SKM-1 treated with dmso at 0.1 percent for 144 hours (cell line): ENCODE measurements around the gene TMEM117.
"Not testable (repeated sequence)": the region's sequence is repeated elsewhere in the genome, so short reads cannot be mapped to it uniquely, and the experiment has no call there.

ENCODE experiments used
- DNase-seq: peaks from one replicate; lab custom pipeline; 2025; ENCODE audit not compliant: unreplicated experiment; lab: John Stamatoyannopoulos, UW

The TMEM117 gene

DNA sequence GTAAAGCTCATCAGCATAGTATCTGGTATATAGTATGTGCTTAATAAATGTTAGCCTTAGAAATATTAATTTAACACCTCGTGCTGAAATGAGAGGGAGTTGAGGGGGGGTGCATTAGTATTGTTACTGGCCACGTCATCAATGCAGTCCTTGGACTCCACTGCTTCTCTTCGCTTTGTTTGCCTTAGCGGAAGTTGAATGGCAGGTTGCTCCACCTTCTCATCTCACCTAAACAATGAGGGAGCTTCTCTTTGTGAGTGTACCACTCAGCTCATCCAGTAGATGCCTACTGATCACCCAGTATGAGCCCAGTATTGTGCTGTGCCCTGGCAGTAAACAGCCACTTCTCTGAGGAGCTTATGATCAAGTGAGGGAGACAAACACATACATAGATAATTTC, 4.5 kb downstream of the TMEM117 start:
- DNase-seq = no peak

DNA sequence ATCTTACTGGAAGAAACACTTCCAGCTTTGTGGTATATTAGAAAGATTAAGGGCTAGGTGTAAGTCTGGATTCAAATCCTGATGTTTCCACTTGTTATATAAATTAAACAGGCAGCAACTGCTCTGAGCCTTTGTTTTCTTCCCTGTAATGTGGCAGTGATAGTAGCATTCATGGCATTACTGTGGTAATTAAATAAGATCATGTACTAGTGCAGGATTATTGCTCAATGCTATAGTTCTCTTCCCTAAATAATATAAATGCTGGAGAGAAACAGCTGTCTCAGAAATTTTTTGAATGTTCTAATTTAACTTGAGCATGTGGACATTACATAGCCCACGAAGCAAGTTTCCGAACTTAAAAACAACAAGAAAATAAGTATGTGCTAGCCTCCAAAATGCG, 5.4 kb downstream of the TMEM117 start:
- no peak for DNase-seq

DNA sequence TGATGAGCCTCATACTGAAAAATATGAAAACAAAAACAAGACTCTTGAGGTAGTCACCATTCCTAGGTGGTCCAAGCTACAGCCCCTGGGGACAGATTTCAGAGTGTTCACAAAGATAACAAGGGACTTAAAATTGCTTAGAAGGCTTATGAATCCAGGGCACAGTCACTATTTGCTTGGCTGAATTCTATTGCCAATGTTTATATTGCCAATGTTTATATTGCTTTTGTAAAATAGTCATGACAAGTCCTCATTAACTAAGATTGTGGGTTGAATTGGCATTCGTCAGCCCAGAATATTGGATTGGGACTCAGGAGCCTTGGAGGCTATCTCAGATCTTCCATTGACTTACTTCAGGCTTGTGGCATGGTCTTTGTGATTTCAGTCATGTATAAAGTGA, 6.4 kb downstream of the TMEM117 start:
- no peak for DNase-seq

DNA sequence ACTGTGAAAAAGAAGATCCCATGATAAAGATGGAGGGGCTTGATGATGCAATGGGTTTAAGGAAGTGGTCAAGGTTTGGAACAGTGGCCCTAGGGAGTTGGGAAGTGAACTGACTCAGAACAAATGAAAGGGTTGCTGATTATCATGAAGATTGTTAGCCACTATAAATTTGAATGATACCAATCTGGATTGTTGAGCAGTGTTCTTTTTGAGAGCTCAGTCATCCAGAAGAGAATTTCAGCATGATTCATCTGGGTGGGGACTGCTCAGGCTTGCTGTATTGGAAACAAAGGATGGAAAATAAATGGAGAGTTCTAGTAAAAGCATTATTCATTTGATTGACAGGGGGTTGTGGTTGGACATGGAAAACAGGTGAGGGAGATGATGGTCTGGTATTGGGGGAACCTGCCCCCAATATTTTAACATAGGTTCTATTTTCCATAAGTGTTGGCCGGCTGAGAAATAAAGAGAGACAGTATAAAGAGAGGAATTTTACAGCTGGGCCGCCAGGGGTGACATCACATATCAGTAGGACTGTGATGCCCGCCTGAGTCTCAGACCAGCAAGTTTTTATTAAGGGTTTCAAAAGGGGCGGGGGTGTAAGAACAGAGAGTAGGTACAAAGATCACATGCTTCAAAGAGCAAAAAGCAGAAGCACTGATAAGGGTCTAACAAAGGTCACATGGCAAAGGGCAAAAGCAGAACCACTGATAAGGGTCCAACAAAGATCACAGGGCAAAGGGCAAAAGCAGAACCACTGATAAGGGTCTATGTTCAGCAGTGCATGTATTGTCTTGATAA, 11.7 kb downstream of the TMEM117 start:
- not testable (repeated sequence) for DNase-seq

DNA sequence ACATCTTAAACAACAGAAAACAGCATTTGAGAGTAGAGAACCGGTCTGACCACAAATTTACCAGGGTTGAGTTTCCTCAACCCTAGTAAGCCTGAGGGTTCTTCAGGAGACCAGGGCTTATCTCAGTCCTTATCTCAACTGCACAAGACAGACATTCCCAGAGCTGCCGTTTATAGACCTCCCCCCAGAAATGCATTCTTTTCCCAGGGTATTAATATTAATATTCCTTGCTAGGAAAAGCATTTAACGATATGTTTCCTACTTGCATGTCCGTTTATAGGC, 12.3 kb downstream of the TMEM117 start:
- DNase-seq = no peak

DNA sequence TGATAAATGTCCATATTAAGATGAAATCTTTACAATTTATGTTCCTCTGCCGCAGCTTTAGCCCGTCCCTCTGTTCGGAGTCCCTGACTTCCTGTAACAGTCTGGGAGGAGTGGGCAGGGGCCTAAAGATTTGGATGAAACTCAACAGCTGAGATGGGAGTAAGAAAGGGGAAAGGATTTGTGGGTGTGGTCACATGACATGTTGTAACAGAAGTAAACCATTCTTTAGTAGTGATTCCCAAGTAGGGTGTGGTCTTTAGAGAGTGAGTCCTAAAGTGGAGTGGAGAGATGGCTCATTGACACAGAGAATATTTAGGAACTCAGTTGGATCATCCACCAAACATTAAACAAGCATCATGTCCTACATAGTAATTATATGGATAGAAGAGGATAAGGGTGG, 12.9 kb downstream of the TMEM117 start:
- DNase-seq = no peak

DNA sequence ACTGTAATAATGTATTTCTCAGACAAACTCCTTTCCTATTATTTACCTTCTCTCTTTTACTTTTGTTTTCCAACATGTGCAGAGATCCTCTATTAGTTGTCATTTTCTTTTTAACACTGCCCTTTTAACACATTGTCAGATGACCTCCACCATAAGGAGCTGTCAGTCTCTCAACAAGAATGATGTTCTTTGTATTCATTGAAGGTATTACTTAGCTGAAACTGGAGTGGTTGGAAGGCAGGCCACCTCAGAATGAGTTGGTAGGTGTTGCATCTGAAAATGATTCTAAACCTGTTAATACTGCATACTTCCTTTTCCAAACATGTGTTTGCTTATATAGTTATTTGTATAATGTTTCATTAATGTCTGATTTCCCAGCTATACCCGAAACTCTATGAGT, 16.9 kb downstream of the TMEM117 start:
- no peak for DNase-seq

DNA sequence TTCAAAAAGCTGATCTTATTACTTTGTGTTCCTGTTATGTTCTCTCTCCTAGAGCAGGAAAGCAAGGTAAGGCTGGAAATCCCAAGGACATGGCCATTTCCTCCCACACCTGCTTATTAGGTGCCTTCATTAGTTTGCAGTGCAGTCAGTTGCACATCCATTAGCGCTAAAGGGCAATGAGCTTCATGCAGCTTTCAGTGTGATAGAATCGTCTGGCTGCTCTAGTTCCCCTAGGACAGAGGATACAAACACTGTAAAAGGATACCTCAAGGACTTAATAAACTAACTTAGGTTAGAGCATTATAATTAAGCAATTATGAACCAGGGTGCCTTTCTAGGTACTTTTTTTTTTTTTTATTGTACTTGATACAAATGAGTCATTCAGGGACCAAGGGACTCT, 21.1 kb downstream of the TMEM117 start:
- no peak for DNase-seq

DNA sequence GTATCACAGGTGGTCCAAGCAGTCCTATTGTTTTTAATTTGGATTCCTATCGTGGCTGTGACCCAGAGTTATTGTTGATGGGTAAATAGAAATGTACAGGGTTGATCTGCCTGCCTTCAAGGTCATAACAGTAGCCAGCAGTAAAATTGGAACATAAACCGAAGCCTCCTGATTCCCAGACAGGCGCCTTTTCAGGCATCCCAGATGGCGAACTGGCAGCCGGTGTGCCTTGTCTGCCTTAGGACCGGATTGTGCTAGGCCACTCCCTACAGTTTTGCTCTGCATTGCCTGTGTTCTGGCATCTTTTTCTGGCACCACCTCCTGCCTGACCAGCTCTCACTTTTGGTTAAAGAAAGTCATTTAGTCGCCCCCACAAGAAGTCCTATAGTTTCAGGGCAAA, 22.2 kb downstream of the TMEM117 start:
- no peak for DNase-seq

DNA sequence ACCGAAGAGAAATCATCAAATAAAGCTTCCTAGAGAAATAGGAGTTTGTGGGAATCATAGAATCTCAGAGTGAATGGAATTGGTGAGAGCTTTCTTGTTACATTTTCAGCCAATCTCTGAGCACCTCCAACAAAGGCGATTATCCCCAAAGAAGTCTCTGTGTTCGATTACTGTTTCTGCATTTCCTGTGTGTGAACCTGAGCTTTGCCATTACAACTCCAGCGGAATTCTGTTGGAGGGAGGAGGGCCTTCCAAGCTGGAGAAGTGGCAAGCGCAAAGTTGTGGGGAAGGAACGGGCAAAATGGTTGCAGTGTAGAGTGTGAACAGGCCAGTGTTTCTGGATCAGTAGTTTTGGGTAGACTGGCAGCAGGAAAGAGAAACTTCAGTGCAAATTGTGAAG, 23.1 kb downstream of the TMEM117 start:
- DNase-seq = no peak

DNA sequence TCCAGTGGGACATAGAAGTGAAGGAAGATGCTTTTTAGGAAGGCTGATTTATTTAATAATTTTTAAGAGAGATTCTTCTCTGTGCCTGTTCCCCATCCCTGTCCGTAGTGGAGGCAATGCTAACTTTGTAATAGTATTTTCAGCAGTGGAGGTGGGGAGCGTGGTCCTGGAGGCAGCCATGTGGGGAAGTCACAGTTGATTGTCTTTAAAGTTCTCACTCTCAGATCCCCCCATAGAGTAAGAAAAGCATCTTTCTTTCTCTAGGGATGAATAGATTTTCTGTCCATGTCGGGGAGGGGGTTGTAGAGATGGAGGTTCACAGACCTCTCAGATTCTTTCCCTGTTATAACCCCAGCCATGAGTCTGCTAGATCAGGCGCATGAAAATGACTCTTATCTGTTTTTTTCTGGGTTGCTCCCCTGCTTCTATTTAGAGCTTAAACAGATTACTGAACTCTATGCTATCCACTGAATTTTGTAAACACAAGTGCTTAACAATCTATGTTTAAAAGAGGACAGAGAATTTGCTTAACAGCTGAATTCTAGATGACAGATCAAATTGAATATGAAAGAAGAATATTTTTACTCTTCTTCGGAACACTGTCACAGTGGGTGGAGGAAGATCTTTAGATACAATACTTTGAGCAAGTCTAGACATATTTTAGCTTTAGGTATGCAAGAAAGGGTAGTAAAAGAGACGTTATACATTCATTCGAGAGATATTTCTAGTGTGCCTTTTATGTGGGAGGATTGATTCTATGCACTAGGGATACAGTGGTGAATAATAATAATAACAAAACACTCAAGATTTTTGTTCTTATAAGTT, 25.3 kb downstream of the TMEM117 start:
- DNase-seq = no peak

DNA sequence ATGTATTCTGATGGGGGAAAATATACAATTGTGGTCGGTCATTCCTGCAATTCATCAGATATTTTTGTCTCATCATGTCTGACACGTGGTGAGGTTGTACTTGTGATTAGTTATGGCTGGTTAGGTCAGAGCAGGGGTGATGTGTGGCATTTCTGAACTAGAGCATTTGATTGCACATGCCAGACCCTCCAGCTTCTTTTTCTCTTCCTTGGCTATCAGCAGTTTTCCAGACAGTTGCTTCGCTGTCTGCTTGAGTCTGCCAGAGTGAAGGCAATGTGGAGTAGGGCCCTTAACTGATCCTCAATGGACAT, 25.9 kb downstream of the TMEM117 start:
- DNase-seq = no peak

DNA sequence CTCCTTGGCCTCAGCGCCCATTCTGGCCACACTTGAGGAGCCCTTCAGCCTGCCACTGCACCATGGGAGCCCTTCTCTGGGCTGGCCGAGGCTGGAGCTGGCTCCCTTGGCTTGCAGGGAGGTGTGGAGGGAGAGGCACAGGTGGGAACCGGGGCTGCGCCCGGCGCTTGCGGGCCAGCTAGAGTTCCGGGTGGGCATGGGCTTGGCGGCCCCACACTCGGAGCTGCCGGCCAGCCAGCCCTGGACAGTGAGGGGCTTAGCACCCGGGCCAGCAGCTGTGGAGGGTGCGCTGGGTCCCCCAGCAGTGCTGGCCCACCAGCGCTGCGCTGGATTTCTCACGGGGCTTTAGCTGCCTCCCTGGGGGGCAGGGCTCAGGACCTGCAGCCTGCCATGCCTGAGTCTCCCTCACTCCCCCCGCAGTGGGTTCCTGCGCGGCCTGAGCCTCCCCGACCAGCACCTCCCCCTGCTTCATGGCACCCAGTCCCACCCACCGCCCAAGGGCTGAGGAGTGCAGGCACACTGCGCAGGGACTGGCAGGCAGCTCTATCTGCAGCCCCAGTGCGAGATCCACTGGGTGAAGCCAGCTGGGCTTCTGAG, 28.0 kb downstream of the TMEM117 start:
- no peak for DNase-seq

DNA sequence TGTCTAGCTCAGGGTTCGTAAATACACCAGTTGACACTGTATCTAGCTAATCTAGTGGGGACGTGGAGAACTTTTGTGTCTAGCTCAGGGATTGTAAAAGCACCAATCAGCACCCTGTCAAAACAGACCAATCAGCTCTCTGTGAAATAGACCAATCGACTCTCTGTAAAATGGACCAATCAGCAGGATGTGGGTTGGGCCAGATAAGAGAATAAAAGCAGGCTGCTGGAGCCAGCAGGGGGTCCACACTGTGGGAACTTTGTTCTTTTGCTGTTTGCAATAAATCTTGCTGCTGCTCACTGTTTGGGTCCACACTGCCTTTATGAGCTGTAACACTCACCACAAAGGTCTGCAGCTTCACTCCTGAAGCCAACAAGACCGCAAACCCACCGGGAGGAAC, 28.7 kb downstream of the TMEM117 start:
- not testable (repeated sequence) for DNase-seq

DNA sequence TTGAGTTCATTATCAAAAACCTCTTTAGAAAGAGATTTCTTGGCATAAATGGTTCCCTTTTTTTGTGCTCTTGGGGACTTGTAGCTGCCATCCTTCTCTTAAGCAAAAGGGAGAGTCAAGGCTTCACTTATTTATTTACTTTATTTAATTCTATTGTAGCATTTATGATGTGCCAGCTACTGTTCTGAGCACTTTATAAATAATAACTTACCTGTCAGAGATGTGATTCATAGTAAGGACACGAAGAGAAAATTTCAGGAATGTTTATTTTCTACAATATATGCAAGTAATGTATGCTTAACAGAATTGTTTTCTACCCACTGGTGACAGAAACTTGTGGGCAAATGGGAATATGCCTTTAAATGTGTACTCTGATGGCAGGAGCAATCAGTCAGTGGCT, 33.3 kb downstream of the TMEM117 start:
- DNase-seq = no peak

DNA sequence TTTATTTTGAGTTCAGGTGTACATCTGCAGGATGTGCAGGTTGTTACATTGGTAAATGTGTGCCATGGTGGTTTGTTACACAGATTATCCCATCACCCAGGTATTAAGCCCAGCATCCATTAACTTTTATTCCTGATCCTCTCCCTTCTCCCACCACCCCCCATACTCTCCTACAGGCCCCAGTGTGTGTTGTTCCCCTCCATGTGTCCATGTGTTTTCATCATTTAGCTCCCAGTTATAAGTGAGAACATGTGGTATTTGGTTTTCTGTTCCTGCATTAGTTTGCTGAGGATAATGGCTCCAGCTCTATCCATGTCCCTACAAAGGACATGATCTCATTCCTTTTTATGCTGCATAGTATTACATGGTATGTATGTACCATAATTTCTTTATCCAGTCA, 33.9 kb downstream of the TMEM117 start:
- not testable (repeated sequence) for DNase-seq

DNA sequence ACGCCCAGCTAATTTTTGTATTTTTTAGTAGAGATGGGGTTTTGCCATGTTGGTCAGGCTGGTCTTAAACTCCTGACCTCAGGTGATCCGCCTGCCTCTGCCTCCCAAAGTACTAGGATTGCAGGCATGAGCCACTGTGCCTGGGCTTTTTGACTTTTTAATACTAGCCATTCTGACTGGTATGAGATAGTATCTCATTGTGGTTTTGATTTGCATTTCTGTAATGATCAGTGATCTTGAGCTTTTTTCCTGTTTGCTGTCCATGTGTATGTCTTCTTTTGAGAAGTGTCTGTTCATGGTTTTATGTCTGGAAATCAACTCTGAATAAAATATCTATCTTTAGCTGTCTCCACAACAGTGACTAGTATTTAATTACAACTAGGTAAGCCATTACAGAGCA, 35.4 kb downstream of the TMEM117 start:
- DNase-seq = not testable (repeated sequence)

DNA sequence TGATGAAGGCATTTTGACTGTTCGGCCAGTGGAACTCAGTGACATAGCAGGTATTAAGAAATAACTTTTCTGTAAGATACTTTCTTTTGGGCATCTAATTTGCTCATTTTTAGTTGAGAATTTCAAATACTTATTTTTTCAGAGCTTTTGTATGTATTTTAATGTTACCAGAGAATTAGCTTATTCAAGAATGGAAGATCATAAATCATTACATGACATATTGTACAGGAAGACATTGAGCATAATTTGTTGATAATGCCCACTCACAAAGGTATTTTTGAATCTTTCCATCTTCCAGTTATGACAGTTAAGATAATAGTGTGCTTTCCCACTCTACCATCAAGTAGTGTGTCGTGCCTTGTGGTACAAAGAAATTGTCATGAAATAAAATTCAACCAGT, 36.5 kb downstream of the TMEM117 start:
- DNase-seq = no peak

DNA sequence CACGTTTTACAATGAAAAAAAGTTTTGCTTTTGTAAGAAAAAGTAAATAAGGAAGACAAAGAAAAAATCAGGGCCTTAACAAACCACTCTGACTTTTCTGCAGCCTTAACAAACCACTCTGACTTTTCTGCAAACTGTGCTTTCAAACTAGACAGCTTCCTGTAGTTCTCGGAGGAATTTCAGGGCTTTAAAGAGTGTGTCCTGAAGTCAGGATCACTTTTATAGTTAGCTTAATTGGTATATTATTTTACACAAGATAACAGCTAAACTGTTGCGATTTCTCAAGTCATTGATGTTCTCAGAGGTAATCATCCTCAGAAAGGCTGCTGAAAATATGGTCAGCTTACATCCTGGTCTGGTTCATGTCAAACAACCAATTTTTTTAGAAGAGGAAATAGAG, 42.2 kb downstream of the TMEM117 start:
- no peak for DNase-seq

DNA sequence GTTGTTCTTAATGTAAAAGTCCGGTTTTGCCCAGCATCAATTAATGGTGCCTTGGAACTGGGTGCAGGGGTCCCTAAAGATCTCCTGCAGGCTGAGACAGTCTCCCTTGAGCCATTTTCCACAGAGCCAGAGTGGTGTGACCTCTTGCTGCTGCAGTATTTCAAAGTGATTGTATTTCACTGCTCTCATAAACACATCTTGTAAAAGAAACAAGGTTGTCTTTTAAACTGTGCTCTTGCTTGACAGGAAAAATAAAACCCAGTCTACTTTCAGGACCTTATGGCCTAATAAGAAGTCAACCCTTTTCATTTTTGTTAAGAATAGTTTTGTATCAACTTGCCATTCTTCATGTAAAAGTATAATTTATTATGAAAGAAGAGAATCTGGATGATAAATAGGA, 44.7 kb downstream of the TMEM117 start:
- no peak for DNase-seq

DNA sequence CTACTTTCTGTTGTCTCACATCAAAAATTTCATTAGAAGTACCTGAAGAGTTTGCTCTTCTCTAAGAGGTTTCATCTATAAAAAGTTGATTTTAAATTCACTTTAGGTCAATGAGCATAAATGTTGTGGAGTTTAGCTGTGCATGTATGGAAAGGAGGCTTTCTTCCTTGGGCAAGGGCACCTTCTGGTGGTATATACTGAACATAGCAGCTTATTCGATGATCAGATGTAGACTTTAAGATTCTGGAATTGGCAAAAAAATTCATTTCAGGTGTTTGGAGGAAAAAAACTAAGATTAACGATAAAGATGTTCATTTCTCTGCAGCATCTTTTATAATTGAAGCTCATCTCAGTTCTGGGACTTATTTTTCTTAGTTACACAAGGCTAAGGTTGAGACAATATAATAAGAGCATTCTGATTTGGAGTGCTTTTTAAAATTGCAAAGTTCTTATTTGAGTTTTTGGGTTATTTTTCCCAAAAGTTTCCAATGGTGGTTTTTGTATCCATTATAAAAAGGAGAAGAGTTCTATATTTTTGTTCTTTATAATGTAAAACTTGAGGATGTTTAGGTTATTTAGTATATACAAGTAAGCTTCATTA, 46.8 kb downstream of the TMEM117 start:
- no peak for DNase-seq

DNA sequence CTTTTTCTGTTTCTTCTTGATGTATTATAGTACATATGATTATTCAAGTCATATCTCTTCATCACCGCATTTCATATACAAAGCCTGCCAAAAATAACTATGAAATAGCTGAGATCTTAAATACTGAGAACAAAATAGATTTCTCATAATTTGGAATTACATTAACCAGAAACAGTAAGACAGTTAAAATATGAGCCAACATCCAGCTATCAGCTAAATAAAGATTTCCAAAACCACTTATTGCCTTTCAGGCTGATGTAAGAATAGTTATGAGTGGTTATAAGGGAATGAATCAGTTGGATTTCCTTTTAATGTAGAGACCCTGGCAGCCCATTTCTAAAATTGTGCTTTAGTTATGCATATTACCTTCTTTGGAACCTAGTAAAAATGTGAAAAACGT, 47.4 kb downstream of the TMEM117 start:
- DNase-seq = no peak
